Esophagus muscularis mucosa (tissue), 4 donors: ENCODE results near the gene GOLGA8O.
"Not testable (repeated sequence)": the region's sequence is repeated elsewhere in the genome, so short reads cannot be mapped to it uniquely, and the experiment has no call there.

Source experiments
- CTCF ChIP-seq, 3 experiments: fragments of 200-600 bp in 2 of 3; fragments of 450-650 bp in 1 of 3; sonication (generic) in 2 of 3; IDR thresholded peaks; one replicate each; pipeline ENCODE4 v1.5.1; 2017 to 2019; ENCODE audit warnings: antibody characterized with exemption in 3 of 3, mild to moderate bottlenecking in 2 of 3, moderate library complexity in 1 of 3
- EP300 ChIP-seq: sonication (generic); formaldehyde crosslinking; IDR thresholded peaks from one replicate; pipeline ENCODE4 v1.6.1; 2017; ENCODE audit warnings: antibody characterized with exemption
- POLR2A ChIP-seq: fragments of 450-650 bp; IDR thresholded peaks from one replicate; pipeline ENCODE4 v1.6.1; 2017; ENCODE audit warnings: antibody characterized with exemption, moderate library complexity, mild to moderate bottlenecking, low read depth
- POLR2AphosphoS5 ChIP-seq, 2 donors: sonication (generic); formaldehyde crosslinking; IDR thresholded peaks; one replicate each; pipeline ENCODE4 v1.6.1; 2017; ENCODE audit warnings: antibody characterized with exemption in 2 of 2

- not testable (repeated sequence) for TF ChIP-seq POLR2AphosphoS5 (IDR thresholded peaks at IDR 0.05); CTCF (IDR thresholded peaks at IDR 0.05); POLR2A; EP300
Measured at GRCh38 chr15:32403192-32403591, 52.2 kb downstream of the GOLGA8O start, which contains the start of gene GOLGA8K.
